A549 (cell line): ENCODE data around the gene CCDC154. TPM values are rescaled to one million over a fixed set of nuclear protein-coding genes. Genes with fewer than 3 reads are reported as not detected.

Experiments
- ATAC-seq, 2 experiments: fragments of 200-7000 bp in 1 of 2; fragments of >200 bp in 1 of 2; cut with Nextera tagmentation in 1 of 2; cut with Tn5 transposase in 1 of 2; 3 replicates each; pipeline versions ENCODE4 v1.8.0 to v1.9.1; 2018 to 2020; ENCODE audit warnings: mild to moderate bottlenecking in 1 of 2, moderate library complexity in 1 of 2
- CTCF ChIA-PET: fragments of 300-600 bp; sonication (Branson Sonifier 250); formaldehyde crosslinking; extraction: SDS; loops from one replicate; lab custom pipeline; 2021; ENCODE audit warnings: antibody characterized with exemption, inconsistent platforms; lab: Yijun Ruan, JAX
- POLR2A ChIA-PET: fragments of 350-600 bp; formaldehyde crosslinking; extraction: SDS; loops from one replicate; lab custom pipeline; 2021; ENCODE audit warnings: antibody characterized with exemption, inconsistent platforms; lab: Yijun Ruan, JAX
- DNase-seq, 2 experiments: peaks; one replicate each; pipeline versions ENCODE4 v3.0.0 to v3.0.0-alpha.2; 2011 to 2016; ENCODE audit warnings: low read depth in 1 of 2, low spot score in 1 of 2
- FAIRE-seq: peaks from 2 replicates; lab custom pipeline; 2011; peaks lifted over from hg19 to GRCh38; lab: Jason Lieb, UNC
- H3K27ac ChIP-seq, 2 experiments: fragments of >200 bp; sonication (Bioruptor Twin); formaldehyde crosslinking; 3 replicates each; pipeline ENCODE4 v1.5.1; 2016 to 2017
- H3K4me1 ChIP-seq: fragments of >200 bp; sonication (Bioruptor Twin); formaldehyde crosslinking; 3 replicates; pipeline ENCODE4 v1.6.1; 2016
- H3K4me2 ChIP-seq: fragments of >200 bp; sonication (Bioruptor Twin); formaldehyde crosslinking; 3 replicates; pipeline ENCODE4 v1.6.1; 2016
- H3K4me3 ChIP-seq: fragments of >200 bp; sonication (Bioruptor Twin); formaldehyde crosslinking; 3 replicates; pipeline ENCODE4 v1.5.1; 2016
- H3K9me3 ChIP-seq: fragments of >200 bp; sonication (Bioruptor Twin); formaldehyde crosslinking; 3 replicates; pipeline ENCODE4 v1.6.1; 2016
- BHLHE40 ChIP-seq: IDR thresholded peaks from 2 replicates; pipeline ENCODE4 v1.6.1; 2012; ENCODE audit warnings: low read depth, low read length, inconsistent platforms
- CHD4 ChIP-seq: fragments of 200-600 bp; sonication (generic); IDR thresholded peaks from 2 replicates; pipeline ENCODE4 v1.6.1; 2016; ENCODE audit warnings: antibody characterized with exemption, mild to moderate bottlenecking, borderline replicate concordance
- EP300 ChIP-seq, 2 experiments: fragments of >200 bp; sonication (Bioruptor Twin); formaldehyde crosslinking; IDR thresholded peaks; 2 replicates in 1 of 2; 3 replicates in 1 of 2; pipeline ENCODE4 v1.6.1; 2016 to 2017
- ESRRA ChIP-seq: fragments of 150-350 bp; IDR thresholded peaks from 2 replicates; pipeline ENCODE4 v1.6.1; 2014; ENCODE audit warnings: mild to moderate bottlenecking, low read length, borderline replicate concordance
- FOSL2 ChIP-seq, 2 experiments: fragments of 450-650 bp in 1 of 2; fragments of >200 bp in 1 of 2; sonication (Bioruptor Twin) in 1 of 2; formaldehyde crosslinking; IDR thresholded peaks; 2 replicates each; pipeline versions ENCODE4 v1.5.0 to v1.6.1; 2016 to 2020; ENCODE audit warnings: mild to moderate bottlenecking in 1 of 2, moderate library complexity in 1 of 2
- HEYL ChIP-seq: fragments of 250-450 bp; sonication (Bioruptor Pico); IDR thresholded peaks from 2 replicates; pipeline ENCODE4 v1.8.0; 2021; ENCODE audit warnings: mild to moderate bottlenecking, moderate library complexity
- HOXA7 ChIP-seq: fragments of 250-450 bp; sonication (Bioruptor Pico); IDR thresholded peaks from 2 replicates; pipeline ENCODE4 v1.5.0; 2020; ENCODE audit warnings: mild to moderate bottlenecking, moderate library complexity
- HOXB5 ChIP-seq: fragments of 250-450 bp; sonication (Bioruptor Pico); IDR thresholded peaks from 2 replicates; pipeline ENCODE4 v1.5.0; 2020; ENCODE audit warnings: mild to moderate bottlenecking, moderate library complexity
- JUNB ChIP-seq: fragments of >200 bp; sonication (Bioruptor Twin); formaldehyde crosslinking; IDR thresholded peaks from 2 replicates; pipeline ENCODE4 v1.6.1; 2016
- KDM1A ChIP-seq: fragments of 200-600 bp; sonication (generic); IDR thresholded peaks from 2 replicates; pipeline ENCODE4 v1.6.1; 2016; ENCODE audit warnings: low read depth, mild to moderate bottlenecking
- KDM5A ChIP-seq: fragments of 200-600 bp; sonication (generic); IDR thresholded peaks from 2 replicates; pipeline ENCODE4 v1.6.1; 2016; ENCODE audit warnings: antibody characterized with exemption, mild to moderate bottlenecking
- MAZ ChIP-seq: fragments of 150-350 bp; IDR thresholded peaks from 2 replicates; pipeline ENCODE4 v1.6.1; 2014; ENCODE audit warnings: antibody characterized with exemption, low read depth, low read length, borderline replicate concordance
- NFE2L2 ChIP-seq: fragments of 150-350 bp; conservative IDR thresholded peaks from 2 replicates; pipeline ENCODE4 v1.6.1; 2014; ENCODE audit warnings: low read length
- NPAS2 ChIP-seq: fragments of 250-450 bp; sonication (Bioruptor Pico); IDR thresholded peaks from 2 replicates; pipeline ENCODE4 v1.8.0; 2022; ENCODE audit warnings: mild to moderate bottlenecking, moderate library complexity, borderline replicate concordance
- POLR2AphosphoS2 ChIP-seq: conservative IDR thresholded peaks from 2 replicates; pipeline ENCODE4 v1.6.1; 2012; ENCODE audit warnings: low read length, improper control_type of control experiment, inconsistent platforms
- RAD21 ChIP-seq, 2 experiments: fragments of >200 bp in 1 of 2; sonication (Bioruptor Twin) in 1 of 2; formaldehyde crosslinking in 1 of 2; IDR thresholded peaks in 1 of 2; conservative IDR thresholded peaks in 1 of 2; 2 replicates in 1 of 2; 3 replicates in 1 of 2; pipeline ENCODE4 v1.6.1; 2012 to 2018; ENCODE audit warnings: inconsistent platforms in 1 of 2
- RFX5 ChIP-seq: fragments of 450-650 bp; IDR thresholded peaks from 2 replicates; pipeline ENCODE4 v1.7.1; 2014; ENCODE audit warnings: antibody characterized with exemption, mild to moderate bottlenecking, moderate library complexity
- SMC3 ChIP-seq: fragments of >200 bp; sonication (Bioruptor Twin); formaldehyde crosslinking; IDR thresholded peaks from 3 replicates; pipeline ENCODE4 v1.6.1; 2018; ENCODE audit warnings: inconsistent platforms
- ZC3H11A ChIP-seq: fragments of 450-650 bp; IDR thresholded peaks from 2 replicates; pipeline ENCODE4 v1.6.1; 2014; ENCODE audit warnings: antibody characterized with exemption, mild to moderate bottlenecking
- ZFP36 ChIP-seq: fragments of 450-650 bp; IDR thresholded peaks from 2 replicates; pipeline ENCODE4 v1.6.1; 2014; ENCODE audit warnings: borderline replicate concordance; ENCODE audit not compliant: partially characterized antibody
- WGBS: methylation state at CpG from one replicate; pipeline ENCODE4 v1.1.6; 2017; ENCODE audit errors: missing lambda C conversion rate; 5-methylcytosine and 5-hydroxymethylcytosine counted together
- polyA plus RNA-seq, 4 experiments: library from polyadenylated mRNA; depleted of rRNA in 3 of 4; stranded (reverse); fragments of >200 nt; fragmentation: RNase III in 1 of 4; extraction: RNeasy Plus Mini Kit Qiagen cat#74134 plus additional on column Dnase treatment in 1 of 4; gene quantifications; 2 replicates in 3 of 4; 3 replicates in 1 of 4; pipeline ENCODE4 v1.2.3, GENCODE V29; 2011 to 2017
- TF ChIP-seq, protein P1 (sequence below): IDR thresholded peaks from 2 replicates; pipeline ENCODE4 v1.6.1; 2012
- TF ChIP-seq, protein P2 (sequence below): fragments of >200 bp; sonication (Bioruptor Twin); formaldehyde crosslinking; IDR thresholded peaks from 2 replicates; pipeline ENCODE4 v1.6.1; 2016
- TF ChIP-seq, protein P3 (sequence below): IDR thresholded peaks from 2 replicates; pipeline ENCODE4 v1.6.1; 2012; ENCODE audit warnings: low read depth, borderline replicate concordance
- TF ChIP-seq, protein P4 (sequence below): fragments of 200-600 bp; sonication (generic); IDR thresholded peaks from 2 replicates; pipeline ENCODE4 v1.6.1; 2016; ENCODE audit warnings: antibody characterized with exemption, mild to moderate bottlenecking, moderate library complexity
- TF ChIP-seq, protein P5 (sequence below): IDR thresholded peaks from 2 replicates; pipeline ENCODE4 v1.6.1; 2012

The CCDC154 gene
- polyA plus RNA-seq, 2 of the 4 experiments (the other 2 are of a cell fraction) = 0.16 to 0.74 TPM

DNA sequence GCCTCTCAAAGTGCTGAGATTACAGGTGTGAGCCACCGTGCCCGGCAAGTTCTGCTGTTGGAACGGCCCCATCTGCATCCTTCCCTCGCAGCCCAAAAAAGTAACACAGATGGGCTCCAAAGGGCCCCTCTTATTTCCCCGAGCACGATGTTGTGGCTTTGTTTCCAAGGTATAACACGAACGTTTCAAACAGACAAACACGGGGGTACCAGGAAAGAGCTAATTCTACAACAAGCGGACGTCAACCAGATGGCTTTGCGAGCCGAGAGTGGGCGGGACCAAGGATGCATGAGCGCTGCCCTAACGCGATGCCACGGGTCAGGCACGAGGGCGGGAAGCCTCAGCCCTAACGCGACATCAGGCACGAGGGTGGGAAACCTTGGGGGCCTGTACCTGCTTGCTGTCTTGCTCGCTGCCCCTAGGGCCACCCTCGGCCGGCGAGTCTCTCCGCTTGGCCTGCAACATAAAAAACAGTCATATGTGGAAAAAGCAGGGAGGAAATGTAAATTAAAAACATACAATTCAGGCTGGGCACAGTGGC lies 54.0 kb downstream of the CCDC154 start (continued):
- TF ChIP-seq, protein P1, sequence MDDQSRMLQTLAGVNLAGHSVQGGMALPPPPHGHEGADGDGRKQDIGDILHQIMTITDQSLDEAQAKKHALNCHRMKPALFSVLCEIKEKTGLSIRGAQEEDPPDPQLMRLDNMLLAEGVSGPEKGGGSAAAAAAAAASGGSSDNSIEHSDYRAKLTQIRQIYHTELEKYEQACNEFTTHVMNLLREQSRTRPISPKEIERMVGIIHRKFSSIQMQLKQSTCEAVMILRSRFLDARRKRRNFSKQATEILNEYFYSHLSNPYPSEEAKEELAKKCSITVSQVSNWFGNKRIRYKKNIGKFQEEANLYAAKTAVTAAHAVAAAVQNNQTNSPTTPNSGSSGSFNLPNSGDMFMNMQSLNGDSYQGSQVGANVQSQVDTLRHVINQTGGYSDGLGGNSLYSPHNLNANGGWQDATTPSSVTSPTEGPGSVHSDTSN = no peak
- TF ChIP-seq, protein P2, sequence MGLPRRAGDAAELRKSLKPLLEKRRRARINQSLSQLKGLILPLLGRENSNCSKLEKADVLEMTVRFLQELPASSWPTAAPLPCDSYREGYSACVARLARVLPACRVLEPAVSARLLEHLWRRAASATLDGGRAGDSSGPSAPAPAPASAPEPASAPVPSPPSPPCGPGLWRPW = no peak
- TF ChIP-seq, protein P3, sequence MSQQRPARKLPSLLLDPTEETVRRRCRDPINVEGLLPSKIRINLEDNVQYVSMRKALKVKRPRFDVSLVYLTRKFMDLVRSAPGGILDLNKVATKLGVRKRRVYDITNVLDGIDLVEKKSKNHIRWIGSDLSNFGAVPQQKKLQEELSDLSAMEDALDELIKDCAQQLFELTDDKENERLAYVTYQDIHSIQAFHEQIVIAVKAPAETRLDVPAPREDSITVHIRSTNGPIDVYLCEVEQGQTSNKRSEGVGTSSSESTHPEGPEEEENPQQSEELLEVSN = no peak
- TF ChIP-seq FOSL2 (IDR thresholded peaks at IDR 0.05) = no peak
- no peak for TF ChIP-seq FOSL2 (CRISPR knock-in tag; IDR thresholded peaks at IDR 0.05)
- no peak for TF ChIP-seq NPAS2 (CRISPR knock-in tag)
- TF ChIP-seq EP300 (IDR thresholded peaks at IDR 0.05) = no peak
- no peak for TF ChIP-seq MAZ

DNA sequence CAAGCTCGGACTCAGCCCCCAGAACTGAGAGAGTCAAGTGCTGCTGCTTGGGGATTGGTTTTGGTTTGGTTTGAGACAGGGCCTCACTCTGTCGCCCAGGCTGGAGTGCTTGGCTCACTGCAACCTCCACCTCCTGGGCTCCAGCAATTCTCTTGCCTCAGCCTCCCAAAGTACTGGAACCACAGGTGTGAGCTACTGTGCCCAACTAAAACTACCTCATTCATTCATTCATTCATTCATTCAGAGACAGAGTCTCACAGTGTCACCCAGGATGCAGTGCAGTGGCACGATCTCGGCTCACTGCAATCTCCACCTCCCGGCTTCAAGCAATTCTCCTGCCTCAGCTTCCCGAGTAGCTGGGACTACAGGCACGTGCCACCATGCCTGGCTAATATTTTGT lies 54.6 kb downstream of the CCDC154 start:
- POLR2A ChIA-PET = no interaction called here
- no peak for DNase-seq
- H3K4me1 ChIP-seq = no peaks in the 10 kb centered on the region
- TF ChIP-seq ESRRA = no peak
- TF ChIP-seq, protein P4, sequence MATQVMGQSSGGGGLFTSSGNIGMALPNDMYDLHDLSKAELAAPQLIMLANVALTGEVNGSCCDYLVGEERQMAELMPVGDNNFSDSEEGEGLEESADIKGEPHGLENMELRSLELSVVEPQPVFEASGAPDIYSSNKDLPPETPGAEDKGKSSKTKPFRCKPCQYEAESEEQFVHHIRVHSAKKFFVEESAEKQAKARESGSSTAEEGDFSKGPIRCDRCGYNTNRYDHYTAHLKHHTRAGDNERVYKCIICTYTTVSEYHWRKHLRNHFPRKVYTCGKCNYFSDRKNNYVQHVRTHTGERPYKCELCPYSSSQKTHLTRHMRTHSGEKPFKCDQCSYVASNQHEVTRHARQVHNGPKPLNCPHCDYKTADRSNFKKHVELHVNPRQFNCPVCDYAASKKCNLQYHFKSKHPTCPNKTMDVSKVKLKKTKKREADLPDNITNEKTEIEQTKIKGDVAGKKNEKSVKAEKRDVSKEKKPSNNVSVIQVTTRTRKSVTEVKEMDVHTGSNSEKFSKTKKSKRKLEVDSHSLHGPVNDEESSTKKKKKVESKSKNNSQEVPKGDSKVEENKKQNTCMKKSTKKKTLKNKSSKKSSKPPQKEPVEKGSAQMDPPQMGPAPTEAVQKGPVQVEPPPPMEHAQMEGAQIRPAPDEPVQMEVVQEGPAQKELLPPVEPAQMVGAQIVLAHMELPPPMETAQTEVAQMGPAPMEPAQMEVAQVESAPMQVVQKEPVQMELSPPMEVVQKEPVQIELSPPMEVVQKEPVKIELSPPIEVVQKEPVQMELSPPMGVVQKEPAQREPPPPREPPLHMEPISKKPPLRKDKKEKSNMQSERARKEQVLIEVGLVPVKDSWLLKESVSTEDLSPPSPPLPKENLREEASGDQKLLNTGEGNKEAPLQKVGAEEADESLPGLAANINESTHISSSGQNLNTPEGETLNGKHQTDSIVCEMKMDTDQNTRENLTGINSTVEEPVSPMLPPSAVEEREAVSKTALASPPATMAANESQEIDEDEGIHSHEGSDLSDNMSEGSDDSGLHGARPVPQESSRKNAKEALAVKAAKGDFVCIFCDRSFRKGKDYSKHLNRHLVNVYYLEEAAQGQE = no peak
- TF ChIP-seq KDM5A = no peak
- TF ChIP-seq HOXA7 (CRISPR knock-in tag) = no peak
- TF ChIP-seq NFE2L2 = no peak
- no peak for TF ChIP-seq JUNB
- no peak for TF ChIP-seq BHLHE40
- TF ChIP-seq, protein P5, sequence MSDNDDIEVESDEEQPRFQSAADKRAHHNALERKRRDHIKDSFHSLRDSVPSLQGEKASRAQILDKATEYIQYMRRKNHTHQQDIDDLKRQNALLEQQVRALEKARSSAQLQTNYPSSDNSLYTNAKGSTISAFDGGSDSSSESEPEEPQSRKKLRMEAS = no peak
- no peak for TF ChIP-seq RAD21 (conservative IDR thresholded peaks at IDR 0.05 in 1 of 2, IDR thresholded peaks at IDR 0.05 in 1 of 2)
- TF ChIP-seq RFX5 = no peak
- TF ChIP-seq, all 56 proteins: peak for 0
- Histone ChIP-seq H3K27ac (no peak overlapping the region), H3K4me2 (no peak overlapping the region), H3K4me3 (no peak overlapping the region), H3K9me3 (no peaks in the 10 kb centered on the region)
- 88% methylated on average over 7 of the region's 7 CpGs for WGBS
- FAIRE-seq = no peak
- CTCF ChIA-PET = interaction anchor here (0.9 to 2.4 kb wide), 2 partner anchors 22 to 26 kb away, joined by 3 to 8 read pairs; no protein-coding TSS in a partner anchor
- ATAC-seq = no peak

DNA sequence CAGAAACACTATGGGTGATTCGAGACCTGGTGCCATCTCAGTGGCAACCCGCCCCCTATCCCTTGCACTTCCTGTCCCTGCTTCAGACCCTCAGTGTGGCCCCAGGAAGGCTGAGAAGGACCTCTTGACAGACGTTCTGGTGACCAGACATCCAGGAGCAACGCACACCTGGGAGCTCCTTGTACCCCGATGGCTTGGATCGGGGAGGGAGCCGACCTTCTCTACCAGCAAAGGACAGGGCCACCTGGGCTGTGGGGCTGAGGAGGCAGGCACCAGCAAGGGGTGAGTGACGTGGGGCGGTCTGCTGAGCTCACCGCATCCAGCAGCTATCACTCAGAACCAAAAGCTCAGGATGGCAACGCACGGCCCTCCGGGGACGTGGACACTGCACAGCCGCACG lies 57.0 kb downstream of the CCDC154 start:
- TF ChIP-seq POLR2AphosphoS2 (no peak), ZC3H11A (no peak), HOXA7 (CRISPR knock-in tag) (no peak), HOXB5 (CRISPR knock-in tag) (no peak), CHD4 (no peak), ZFP36 (no peak), KDM1A (no peak), SMC3 (no peak), HEYL (CRISPR knock-in tag) (no peak)
- FAIRE-seq (no peak), DNase-seq (no peak), ATAC-seq (no peak; a peak in 1 of 6 replicates)
- Histone ChIP-seq H3K9me3 (no peaks in the 10 kb centered on the region), H3K4me2 (no peak overlapping the region), H3K4me1 (no peaks in the 10 kb centered on the region), H3K27ac (no peak overlapping the region), H3K4me3 (no peak overlapping the region)
- 80% methylated on average over 7 of the region's 16 CpGs for WGBS
- ChIA-PET CTCF (interaction anchor here (1.5 kb wide), 1 partner anchor 26 kb away, joined by 4 read pairs; no protein-coding TSS in a partner anchor), POLR2A (no interaction called here)
